ENCODE data around the gene ALK.

- TF ChIP-seq, protein P1, sequence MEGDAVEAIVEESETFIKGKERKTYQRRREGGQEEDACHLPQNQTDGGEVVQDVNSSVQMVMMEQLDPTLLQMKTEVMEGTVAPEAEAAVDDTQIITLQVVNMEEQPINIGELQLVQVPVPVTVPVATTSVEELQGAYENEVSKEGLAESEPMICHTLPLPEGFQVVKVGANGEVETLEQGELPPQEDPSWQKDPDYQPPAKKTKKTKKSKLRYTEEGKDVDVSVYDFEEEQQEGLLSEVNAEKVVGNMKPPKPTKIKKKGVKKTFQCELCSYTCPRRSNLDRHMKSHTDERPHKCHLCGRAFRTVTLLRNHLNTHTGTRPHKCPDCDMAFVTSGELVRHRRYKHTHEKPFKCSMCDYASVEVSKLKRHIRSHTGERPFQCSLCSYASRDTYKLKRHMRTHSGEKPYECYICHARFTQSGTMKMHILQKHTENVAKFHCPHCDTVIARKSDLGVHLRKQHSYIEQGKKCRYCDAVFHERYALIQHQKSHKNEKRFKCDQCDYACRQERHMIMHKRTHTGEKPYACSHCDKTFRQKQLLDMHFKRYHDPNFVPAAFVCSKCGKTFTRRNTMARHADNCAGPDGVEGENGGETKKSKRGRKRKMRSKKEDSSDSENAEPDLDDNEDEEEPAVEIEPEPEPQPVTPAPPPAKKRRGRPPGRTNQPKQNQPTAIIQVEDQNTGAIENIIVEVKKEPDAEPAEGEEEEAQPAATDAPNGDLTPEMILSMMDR (IDR thresholded peaks at IDR 0.05; ENCODE audit: low read length), result no peak
- TF ChIP-seq EZH2 (optimal IDR thresholded peaks at IDR 0.05; ENCODE audit: low read depth, low read length), result no peak
Measured at GRCh38 chr2:29753671-29754444, 167.5 kb downstream of the ALK start.
